ENCODE measurements around the gene CEP78.

Gene CEP78

GRCh38 chr9:78286946-78287388 lies 51.1 kb downstream of the CEP78 start:
- DNase-seq (ENCODE audit: low spot score) = no peak

DNA sequence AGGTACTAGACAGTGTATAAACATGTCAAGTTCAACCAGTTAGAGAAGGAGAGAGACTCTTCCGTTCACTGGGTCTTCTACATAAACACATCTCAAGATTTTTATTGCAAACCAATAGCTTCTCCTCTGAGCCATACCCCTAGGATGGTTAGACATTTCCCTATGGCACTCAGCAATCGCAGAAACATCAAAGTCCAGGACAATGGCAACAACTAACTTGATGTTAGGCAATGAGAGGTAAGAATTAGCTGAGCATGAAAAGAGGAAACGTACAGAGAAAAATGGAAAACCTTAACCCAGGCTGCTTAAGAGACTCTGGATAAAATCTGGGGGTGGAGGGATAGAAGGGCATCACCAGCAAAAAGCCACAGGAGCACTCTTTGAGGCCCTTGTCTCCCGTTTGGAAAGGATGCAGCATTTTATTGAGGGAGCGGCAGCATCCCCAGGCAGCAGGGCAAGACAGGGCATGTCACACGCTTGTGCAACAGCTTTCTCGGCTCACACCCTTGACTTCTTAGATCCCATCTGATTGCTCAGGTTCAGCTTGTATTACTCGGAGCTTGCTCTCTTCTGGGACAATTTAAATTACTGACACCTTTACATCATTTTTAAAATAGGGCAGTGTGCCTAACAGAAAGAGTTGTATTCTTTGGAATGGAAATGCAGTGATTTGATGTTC lies 52.5 kb downstream of the CEP78 start:
- no peak for DNase-seq (ENCODE audit: low spot score)

DNA sequence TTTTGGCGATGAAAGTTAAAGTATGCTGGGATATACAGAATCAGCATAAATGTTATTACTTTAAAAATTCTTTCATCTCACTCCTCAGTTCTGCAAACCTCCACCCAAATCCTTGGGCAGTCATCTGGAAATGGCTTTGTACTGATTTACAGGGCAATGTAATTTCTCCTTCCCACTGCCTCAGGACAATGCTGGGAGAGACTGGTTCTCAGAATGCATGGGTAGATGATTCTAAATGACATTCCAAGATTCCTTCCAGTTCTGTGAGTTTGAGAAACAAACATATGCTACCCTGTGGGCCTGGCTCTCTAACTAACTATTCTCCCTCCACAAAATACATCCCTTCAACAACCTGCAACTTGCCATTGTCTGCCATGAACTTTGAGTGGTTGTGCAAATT lies 53.6 kb downstream of the CEP78 start:
- DNase-seq (ENCODE audit: low spot score) = no peak

GRCh38 chr9:78291240-78291925 lies 55.5 kb downstream of the CEP78 start:
- DNase-seq (ENCODE audit: low spot score) = no peak

- DNase-seq (ENCODE audit: low spot score) = no peak
These were observed 56.2 kb downstream of the CEP78 start for GRCh38 chr9:78292026-78292425.

DNA sequence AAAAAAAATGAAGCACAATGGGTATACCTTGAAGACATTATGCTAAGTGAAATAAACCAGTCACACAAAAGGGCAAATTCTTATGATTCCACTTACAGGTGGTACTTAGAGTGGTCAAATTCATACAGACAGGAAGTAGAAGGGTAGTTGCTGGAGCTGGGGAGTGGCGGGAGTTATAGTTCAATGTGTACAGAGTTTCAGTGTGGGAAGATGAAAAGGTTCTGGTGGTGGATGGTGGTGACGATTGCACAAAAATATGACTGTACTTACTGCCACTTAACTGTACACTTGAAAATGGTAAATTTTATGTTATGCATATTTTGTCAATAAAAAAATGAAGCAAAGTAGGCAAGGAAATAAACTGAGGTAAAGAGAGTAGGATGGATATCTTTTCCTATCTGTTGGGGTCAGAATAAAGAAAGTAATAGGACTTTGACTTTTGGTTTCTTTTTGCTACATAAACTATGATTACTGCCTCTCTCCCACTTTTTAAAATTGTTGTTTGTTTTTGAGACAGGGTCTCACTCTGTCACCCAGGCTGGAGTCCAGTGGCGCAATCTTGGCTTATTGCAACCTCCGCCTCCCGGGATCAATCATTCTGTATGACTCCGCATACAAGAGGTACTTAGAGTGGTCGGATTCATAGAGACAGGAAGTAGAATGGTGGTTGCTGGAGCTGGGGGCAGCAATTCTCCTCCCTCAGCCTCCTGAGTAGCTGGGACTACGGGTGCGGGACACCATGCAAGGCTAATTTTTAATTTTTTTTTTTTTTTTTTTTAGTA lies 57.0 kb downstream of the CEP78 start:
- DNase-seq (ENCODE audit: low spot score) = no peak

DNA sequence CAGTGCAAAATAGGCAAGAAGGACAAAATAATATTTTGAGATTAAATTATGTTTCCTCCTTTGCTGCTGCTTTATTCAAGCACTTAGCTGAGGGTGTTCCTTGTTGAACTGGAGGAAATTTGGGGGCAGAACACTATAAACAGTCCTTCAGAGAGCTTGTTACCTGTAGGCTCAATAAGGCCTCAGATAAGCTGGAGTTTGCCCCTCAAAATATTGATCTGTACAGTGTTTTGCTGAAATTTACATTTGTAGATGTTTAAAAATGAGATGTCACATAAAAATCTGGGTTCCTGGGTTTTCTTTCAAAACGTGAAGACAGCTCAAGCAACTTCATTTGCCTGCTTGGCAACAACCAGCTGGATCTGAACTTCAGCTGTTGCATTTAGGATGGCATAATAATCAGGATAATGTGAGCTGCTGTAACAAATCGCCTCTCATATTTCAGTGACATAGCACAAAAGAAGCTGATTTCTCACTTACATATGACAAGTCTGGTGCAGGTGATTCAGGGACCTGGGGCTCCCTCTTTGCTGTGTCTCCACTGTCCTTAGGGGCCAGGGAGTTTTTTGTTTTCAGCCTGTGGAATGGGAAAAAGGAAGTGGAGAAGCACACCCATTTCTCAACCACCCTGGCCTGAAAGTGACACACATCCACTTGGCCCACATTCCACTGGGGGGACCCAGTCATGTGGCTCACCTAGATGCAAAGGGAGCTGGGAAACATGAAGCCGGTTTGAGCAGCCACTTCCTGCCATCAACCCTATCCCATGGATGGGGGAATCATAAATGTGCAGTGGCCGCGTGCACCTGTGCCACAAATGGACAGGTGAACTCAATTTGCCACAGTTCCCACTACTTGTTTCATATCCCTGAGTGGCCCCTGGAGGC lies 58.7 kb downstream of the CEP78 start:
- no peak for DNase-seq (ENCODE audit: low spot score)

GRCh38 chr9:78295177-78295575 lies 59.3 kb downstream of the CEP78 start:
- DNase-seq (ENCODE audit: low spot score) = no peak

DNA sequence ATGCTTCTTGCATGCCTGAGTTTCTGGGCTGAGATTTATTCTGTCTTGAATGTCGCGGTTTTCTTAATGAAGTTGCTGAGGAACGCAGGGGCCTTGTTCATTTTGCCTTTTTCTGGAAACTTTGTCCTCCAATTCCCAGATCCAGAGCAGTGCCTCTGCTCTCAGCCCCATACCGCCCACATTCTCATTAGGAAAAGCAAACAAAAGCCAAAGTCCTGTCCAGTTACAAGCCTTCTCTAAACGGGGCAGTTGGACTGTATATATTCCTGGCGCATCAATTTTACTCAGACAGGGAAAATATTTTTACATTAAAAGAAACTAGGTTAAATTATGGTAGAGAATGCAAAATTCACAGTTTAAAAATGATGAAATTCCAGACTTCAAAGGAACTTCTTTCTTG lies 59.9 kb downstream of the CEP78 start:
- no peak for DNase-seq (ENCODE audit: low spot score)

GRCh38 chr9:78296201-78296892 lies 60.5 kb downstream of the CEP78 start:
- DNase-seq (ENCODE audit: low spot score) = no peak

DNA sequence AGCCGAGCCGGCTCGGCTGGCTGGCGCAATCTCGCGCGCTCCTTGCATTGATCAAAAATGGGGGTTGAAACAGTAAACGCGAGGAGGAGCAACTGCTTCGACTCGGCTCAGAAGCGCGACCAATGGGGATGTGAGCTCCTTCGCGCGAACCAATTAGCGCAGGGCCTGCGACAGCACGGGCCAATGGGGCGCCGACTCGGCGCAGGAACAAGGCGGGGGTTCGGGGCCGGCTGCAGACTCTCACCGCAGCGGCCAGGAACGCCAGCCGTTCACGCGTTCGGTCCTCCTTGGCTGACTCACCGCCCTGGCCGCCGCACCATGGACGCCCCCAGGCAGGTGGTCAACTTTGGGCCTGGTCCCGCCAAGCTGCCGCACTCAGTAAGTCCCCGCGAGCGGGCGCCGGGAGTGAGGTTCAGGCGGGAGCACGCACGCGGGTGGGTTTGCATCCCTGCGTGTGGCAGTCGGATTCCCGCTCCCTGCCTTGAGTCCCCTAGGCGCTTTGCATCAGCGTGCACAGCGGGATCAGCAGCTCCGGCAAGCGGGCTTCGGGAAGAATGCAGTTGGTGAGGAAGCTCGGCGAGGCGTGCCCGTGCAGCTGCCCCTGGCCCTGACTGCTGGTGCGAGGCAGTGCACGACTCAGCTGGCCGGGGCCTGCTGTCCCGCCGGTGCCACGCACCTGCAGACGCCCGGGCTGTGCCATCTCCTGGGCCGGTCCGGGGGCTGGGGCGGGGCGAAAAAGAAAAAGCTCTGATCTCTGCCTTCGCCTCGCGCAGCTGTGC lies 61.2 kb downstream of the CEP78 start, which contains the start of gene PSAT1:
Gene PSAT1, plus strand, starts transcription at position 233 of the 779 bp plus-strand sequence. Its CDS starts 86 bp downstream, at position 319.
- peak; percentile 96 for DNase-seq (ENCODE audit: low spot score)

DNA sequence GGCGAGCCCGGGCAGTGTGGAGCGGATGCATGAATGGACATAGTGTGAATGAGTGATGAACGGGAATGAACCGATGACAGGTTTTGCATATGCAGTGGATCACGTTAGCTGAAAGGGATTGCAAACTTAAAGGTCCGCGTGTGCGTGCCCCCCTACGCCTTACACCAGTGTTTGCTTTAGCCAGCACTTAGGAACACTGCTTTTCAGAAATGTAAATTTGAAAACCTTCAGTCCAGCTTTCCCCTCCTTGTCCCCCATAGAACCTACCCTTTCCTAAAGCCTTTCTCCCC lies 61.7 kb downstream of the CEP78 start:
- peak; percentile 82 for DNase-seq (ENCODE audit: low spot score)

DNA sequence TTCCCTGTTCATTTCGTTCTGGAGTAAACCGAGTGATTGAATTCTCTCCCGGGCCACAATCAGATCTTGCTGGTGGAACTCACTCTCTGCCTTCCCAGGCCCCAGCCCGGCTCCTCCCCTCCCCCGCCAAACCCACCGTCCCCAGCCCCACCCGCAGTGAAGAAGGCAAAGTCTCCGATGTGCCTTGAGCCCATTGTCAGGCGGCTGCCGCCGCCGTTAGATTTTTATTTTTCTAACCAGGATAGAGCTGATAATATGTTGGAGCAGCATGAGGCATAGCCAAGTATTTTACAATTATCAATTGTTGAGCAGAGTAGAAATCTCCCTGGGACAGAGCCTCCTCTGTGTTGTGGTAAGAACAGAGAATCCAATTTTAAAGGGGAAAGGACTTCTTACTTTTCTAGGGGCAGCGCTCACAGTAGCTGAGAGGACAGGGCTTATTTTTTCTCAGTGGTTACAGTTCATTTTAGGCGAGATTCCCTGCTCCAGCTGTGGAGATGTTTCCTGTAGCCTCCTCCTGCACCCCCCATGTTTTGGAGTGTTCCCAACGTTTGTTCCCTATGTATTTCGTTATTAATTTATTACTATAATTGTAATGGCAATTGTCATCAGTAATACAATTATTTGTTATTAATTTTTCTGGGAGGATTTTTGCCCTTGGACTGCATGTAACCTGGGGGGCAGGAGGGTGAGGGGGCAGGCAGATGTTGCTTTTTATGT lies 62.3 kb downstream of the CEP78 start:
- no peak for DNase-seq (ENCODE audit: low spot score)

DNA sequence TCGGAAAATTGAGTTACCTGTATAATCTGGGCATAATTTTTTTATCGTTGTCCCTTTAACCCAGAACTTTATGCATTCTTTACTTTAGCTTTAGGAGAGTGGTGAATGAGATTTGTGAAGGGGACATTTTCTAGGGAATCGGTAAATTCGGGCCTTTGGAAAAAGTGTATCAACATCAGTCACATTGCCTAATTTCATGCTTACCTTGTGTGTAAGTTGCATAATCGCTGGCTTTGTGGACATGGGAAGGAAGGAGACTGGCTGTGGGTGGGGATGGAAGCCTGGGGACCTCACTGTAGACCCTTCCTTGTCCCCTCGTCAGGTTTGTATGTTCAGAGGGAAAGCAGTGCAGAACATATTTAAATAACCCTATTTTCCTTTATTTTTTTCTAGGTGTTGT lies 64.3 kb downstream of the CEP78 start:
- DNase-seq (ENCODE audit: low spot score) = no peak

GRCh38 chr9:78301466-78301865 lies 65.6 kb downstream of the CEP78 start:
- no peak for DNase-seq (ENCODE audit: low spot score)

DNA sequence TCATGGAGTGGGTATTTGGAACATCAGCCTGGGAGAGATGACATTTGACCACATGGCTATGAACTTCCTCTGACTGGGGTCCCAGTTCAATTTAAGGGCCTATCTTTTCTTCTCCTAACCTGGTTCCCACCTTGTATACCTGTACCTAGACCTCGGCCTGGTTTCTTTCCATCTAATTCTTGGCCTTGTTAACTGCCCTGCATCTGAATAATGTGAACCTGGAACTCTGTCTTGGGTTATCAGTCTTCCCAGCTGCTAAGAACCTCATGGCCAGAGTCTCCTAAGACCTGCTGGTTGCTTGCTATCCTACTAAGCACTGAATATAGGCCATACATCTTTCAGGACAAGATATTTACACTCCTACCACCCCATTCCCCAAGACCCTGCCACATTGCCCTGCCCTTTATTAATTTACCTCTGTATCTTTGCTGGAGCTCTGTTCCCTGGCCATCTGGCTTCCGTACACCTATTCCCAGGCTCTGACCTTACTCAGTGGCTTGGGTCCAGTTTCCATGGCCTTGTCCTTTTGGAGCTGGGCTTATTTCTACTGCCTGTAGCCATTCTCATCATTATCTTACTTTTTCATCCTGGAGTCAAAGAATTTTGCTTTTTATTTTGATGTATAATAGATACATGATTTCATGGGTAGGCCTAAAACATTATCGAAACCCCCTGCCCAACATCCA lies 67.6 kb downstream of the CEP78 start:
- DNase-seq (ENCODE audit: low spot score) = no peak

DNA sequence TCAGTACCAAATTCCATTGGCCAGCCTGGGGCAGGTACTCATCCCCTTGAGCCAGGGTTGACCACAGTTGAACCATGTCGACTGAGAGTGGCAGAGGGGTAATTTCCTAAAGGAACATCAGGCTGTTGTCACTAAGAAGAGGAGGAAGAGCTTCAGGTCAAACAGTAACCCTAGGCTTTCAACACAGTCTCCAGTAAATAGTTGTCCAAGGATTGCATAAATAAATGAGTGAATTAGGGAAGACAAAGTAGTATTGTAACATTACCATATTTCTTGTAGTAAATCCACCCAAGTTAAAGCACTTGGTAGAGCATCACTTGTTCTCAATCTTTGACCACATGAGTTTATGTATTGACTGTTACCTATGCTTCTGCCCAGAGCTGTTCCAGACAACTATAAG lies 68.5 kb downstream of the CEP78 start:
- DNase-seq (ENCODE audit: low spot score) = no peak

- no peak for DNase-seq (ENCODE audit: low spot score)
These were observed 70.6 kb downstream of the CEP78 start for GRCh38 chr9:78306222-78307076.

Data from RKO (cell line).